ENCODE data around the gene ESD. TPM values are rescaled to one million over a fixed set of nuclear protein-coding genes. Genes with fewer than 3 reads are reported as not detected.
"Not testable (repeated sequence)": the region's sequence is repeated elsewhere in the genome, so short reads cannot be mapped to it uniquely, and the experiment has no call there.

The ESD gene, protein sequence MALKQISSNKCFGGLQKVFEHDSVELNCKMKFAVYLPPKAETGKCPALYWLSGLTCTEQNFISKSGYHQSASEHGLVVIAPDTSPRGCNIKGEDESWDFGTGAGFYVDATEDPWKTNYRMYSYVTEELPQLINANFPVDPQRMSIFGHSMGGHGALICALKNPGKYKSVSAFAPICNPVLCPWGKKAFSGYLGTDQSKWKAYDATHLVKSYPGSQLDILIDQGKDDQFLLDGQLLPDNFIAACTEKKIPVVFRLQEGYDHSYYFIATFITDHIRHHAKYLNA
- polyA plus RNA-seq (ENCODE audit: insufficient read length in 4 of 4), result 100 to 1,000 TPM; 242 to 270 (median 260) TPM

DNA sequence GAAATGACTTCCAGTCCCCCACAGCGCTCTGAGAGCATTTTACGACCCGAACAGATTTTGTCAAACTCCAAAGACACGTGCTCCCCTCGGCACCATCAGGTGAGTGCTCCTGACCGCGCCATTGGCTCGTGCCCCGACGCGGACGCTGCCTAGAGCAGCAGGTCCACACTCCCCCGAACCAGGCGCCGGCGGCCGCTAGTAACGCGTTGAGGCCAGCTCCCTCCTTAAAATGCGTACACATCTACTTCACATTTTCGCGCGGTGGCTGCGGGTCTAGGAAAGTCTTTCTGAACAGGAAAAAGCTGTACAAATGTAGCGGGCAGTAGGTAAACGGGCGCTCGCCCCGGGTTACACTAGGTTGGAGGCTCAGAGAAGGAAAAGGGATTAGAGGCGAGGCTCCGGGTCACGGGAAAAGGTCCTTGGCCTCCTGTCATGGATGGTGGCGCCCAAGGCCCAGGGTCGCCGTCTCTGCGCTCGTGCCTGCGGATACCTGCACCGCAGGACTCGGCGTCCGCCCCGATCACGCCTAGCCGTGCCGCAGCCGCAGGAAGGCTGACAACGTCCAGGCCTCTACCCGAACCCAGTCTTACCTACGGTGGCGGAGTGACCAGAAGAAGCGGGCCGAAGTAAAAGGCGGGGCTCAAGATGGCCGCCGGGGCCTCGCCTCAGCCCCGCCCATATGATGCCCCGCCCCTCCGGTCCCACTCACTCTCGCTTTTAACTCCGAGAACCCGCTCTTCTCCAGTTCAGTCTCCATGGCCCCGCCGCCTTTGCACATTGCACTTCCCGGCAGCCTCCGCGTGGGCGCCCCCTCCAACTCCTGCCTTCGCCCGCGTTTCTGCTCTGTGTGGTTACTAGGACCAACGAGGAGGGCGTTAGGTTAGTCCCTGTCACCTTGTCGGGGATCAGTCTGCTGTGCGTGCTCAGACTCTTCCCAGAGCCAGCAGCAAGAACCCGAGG is at the start of gene ESD:
TSS of gene ESD (minus strand) at position 647 of the 960 bp plus-strand sequence. CDS start 5,748 bp downstream, outside the sequence.
- DNase-seq (ENCODE audit: low read depth in 4 of 4, low spot score in 3 of 4), result peak; percentile 86 to 92 (median 90)

DNA sequence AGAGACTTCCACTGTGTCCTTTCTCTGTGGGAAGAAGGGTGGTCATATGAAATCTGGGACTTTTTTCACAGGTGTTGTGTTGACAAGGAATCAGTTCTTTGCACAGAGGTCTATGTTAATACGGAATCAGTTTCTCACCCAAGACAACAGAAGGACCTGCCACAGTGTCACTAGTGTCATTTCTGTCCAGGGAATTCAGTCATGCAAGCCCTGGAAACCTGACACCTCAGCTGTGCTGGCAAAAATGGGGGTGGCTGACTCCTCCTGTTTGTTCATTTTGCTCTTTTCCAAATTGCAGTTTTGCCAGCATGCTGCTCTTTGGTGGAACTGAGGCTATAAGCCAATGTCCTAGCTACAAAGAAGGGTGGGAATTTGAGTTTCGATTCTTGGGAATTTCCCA is 49.8 kb upstream of the ESD start:
- DNase-seq (ENCODE audit: low read depth in 4 of 4, low spot score in 3 of 4), result no peak

DNA sequence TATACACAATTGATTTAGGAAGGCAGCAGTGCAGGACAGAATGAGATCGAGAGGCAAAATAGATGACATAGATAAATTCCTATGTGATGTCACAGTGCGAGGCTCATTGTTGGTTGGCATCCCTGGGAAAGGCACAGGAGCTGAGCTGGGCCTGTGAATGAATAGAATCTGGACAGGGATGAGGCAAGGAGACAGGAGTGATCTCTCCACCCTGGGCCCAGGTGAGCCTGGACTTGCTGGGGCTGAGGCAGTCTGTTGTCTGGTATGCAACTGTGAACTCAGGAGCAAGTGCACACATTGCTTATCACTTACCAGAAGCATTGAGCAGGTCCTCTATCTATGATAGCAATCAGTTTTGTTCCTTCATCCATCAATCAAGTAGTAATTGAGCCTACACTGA is 48.2 kb upstream of the ESD start:
- no peak for DNase-seq (ENCODE audit: low read depth in 4 of 4, low spot score in 3 of 4)

DNA sequence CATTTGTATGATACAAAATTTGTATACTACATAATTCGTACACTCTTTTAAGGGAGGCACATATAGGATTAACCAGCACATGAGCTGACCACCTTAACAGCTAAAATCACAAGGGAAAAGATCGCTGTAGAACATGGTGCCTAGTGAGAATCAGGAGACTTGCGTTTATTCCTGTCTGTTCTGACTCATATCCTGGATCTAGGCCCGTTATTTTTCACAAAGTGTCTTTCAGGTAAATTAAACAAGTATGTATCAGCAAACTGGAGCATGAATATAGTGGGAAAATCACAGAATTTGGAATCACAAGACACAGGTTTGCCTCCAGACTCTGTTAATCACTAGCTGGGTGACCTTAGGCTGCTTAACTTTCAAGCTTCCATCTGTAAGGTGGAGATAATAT is 47.5 kb upstream of the ESD start:
- DNase-seq (ENCODE audit: low read depth in 4 of 4, low spot score in 3 of 4), result no peak

DNA sequence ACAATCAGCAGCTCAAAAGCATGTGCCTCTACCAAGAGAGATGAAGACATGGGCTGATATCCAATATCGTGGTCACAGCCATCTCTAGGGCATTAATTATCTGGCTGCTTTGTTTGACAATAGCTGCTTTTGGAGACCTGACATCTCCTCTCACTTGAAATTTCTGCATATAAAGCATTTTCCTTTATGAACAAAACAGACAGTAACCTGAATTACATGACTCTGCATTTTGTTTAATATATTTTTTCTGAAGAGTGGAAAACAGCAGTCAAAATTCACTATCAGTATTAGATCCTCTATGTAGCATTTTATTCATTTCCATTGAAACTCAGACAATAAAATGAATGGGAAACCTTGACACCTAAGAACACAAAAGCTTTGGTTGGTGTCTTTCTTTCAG is 42.4 kb upstream of the ESD start:
- DNase-seq (ENCODE audit: low read depth in 4 of 4, low spot score in 3 of 4), result no peak

DNA sequence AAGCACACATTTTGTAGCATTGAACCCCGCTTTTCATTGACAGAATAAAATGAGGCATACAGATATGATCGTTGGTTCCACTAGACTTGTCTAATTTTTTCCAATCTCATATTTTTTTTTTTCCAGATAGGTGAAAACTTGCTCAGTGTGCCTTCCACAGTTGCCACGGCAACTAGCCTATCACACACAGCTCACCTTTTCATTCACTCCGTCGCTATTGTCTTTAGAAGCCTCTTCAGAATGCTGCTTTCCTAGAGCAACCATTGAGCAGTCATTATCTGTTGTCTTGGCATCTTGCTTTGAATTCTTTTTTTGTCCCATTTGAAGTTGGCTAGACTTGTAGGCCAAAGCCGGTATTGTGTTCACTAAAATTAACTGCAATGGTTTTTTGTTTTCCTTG is 37.7 kb upstream of the ESD start:
- DNase-seq (ENCODE audit: low read depth in 4 of 4, low spot score in 3 of 4), result no peak

DNA sequence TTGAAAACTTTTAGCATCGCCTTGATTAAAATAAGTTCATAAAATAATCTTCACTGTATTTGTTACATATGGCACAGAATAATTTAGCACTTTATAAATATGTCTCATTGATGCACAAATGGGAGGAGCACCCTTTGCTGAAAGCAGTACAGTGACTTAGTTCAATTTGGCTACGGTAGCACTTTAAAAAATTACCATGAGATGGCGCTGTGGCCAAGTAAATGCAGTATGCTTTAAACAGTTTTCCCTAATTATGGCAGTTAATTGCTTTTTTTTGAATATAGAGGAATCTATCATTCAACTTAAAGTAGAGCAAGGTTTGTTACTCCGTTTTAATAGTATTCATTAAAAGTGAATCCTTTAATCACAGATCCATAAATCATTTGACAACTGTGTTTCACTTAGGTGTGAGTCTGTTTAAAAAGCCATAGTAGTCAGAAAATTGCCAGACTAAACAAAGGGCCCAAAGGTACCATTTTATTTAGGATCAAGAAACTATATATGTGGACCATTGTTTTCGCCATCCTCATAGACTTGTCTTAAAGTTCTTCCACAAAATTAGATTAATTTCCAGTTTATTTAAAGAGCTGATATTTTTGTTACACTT is 34.7 kb upstream of the ESD start:
- DNase-seq (ENCODE audit: low read depth in 4 of 4, low spot score in 3 of 4), result peak; percentile 27 to 50 (median 44)

DNA sequence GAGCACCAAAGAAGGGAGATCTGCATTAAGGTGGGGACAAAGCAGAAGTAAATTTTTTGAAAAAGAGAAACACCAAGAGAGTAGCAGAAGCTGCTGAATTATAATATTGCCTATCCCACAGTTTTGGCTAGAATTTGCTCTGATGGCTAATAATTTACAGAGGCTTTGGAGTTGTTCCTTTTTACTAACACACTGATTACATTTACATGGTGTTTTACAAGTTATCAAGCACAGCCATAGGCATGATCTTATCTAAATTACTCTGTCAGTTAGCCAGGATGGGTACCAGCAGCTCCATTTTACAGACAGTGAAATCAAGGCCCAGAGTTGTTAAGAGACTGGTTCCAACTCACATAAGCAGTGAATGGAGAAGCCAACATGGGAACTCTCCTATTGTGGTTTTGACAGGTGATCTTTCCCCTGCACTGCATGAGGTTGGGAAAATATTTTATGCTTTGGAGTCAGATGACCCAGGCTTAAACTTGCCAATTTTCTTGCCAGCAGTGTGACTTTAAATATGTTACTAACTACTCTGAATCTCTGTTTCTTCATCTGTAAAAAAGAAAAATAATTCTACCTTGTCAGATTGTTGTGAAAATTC is 33.5 kb upstream of the ESD start:
- DNase-seq (ENCODE audit: low read depth in 4 of 4, low spot score in 3 of 4), result no peak

DNA sequence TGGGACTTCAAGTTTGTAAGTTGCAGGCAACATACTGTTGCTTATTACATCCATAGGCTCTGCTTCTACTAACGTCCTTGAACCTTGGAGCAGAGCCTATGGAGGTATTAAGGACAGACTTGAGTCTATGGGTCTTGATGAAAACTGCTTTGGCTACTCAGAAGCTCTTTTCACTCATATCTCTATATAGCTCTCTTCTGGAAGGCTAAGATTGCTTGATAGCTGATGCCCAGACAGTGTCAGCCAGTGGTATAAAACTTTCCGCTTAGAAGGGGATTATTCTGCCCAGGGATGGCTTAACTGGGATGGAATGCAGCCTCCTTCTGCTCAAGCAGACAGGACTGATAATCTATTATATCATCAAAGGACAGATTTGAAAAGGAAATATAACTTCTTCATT is 25.6 kb upstream of the ESD start:
- no peak for DNase-seq (ENCODE audit: low read depth in 4 of 4, low spot score in 3 of 4)

DNA sequence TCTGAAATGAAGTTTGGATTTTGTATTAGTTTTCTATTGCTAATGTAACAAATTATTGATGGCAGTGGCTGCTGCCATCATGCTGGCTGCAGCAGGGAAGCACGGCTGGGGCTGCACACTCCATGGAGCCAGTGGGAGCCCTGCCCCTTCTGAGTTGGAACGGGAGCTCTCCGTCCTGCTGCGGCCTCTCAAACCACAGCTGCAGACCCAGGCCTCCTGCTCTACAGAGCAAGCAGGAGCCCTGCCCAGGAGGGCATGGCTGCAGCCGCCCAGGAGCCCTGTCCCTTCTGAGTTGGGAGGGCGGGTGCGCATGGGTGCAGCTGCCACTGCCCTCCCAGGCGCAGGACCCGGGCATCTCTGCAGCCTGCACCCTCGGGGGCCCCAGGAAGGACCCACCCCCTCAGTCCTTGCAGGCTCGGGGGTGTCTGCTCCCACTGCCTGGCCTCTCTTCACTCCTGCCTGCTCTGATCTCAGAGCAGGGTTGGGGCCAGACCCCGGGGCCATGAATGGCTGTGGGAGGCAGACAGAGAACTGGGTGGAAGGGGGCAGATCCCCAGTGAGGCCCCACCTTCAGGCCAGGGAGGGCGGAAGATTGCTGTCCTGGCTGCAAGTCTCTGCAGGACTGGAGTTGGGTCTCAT is 21.0 kb upstream of the ESD start:
- no peak for DNase-seq (ENCODE audit: low read depth in 4 of 4, low spot score in 3 of 4)

DNA sequence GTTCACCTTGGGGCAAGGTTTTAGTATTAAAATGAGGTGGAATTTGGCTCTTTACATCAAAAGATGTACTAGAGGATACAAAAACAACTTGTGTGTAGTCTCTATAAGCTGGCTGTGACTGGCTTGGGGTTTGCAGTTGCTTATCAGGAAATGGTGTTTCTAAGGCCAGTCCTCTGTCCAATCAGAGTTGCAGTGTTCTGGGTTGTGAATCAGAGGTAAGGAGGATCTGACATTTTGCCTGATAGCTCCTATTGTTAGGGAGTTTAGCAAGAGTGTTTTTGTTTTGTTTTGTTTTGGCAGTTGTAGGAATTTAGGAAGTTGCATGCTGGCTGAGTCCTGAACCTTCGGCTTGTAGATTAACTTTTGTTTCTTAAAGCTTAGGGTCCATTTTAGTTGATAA is 20.1 kb upstream of the ESD start:
- DNase-seq (ENCODE audit: low read depth in 4 of 4, low spot score in 3 of 4), result no peak

DNA sequence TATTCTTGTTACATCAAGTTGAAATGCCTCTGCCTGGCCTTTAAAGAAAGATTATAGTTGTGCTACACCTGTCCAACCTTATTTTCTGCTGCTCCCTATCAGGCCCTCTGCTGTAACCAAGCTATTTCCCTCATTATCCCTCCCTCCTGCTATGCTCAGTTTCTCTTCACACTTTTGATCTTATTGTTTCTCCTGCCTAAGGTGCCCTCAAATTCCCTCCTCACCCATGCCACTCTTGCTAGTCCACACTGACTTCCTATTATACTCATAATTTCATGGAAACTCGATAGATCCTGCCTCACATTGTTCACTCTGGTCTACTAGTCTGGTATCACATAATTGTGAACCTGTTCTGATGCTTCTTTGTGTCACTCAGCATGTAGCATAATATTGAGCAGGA is 19.4 kb upstream of the ESD start:
- DNase-seq (ENCODE audit: low read depth in 4 of 4, low spot score in 3 of 4), result no peak

DNA sequence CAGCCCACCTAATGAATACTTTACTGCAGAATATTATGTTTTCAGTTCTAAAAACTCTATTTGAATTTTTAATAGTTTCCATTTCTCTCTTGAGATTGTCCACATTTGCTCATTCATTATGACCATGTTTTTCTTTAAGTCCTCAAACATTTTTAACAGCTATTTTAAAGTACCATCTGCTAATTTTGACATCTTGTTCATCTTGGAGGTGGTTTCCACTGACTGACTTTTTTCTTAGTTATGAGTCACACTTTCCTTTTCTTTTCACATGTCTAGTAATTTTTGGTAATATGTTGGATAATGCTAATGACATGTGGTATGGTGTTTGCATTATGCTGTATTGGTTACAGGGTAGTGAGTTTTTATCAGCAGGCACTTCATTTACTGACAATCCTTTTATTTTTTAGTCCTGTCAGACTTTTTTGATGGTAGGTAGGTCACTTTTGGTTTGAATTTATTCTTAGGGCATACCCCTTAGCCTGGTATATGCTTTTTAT is 15.4 kb upstream of the ESD start:
- no peak for DNase-seq (ENCODE audit: low read depth in 4 of 4, low spot score in 3 of 4)

DNA sequence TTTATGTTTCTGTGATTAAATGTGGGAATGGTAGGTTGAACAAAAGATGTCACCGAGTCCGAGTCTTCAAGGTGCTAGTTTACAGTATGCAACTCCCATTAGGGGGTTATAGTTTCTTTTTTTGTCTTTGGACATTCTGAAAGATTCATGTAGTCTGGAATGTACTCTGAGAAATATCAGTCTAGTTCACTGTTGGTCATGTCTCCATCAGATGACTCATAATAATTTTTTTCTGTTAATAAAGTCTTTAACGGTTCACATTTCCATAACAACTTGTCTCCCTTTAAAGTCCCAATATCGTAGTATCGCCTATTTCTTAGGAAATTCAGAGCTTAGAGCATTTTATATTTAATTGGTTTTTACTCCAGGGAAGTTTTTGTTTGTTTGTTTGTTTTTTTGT is 13.5 kb upstream of the ESD start:
- DNase-seq (ENCODE audit: low read depth in 4 of 4, low spot score in 3 of 4), result no peak

DNA sequence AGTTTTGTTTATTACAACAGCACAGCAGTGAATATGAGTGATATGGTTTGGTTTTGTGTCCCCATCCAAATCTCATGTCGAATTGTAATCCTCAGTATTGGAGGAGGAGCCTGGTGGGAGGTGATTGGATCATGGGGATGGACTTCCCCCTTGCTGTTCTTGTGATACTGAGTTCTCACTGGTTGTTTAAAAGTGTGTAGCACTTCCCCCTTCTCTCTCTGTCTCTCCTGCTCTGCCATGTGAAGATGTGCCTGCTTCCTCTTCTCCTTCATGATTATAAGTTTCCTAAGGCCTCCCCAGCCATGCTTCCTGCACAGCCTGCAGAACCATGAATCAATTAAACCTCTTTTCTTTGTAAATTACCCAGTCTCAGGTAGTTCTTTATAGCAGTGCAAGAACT is 8.0 kb upstream of the ESD start:
- not testable (repeated sequence) for DNase-seq (ENCODE audit: low read depth in 4 of 4, low spot score in 3 of 4)

DNA sequence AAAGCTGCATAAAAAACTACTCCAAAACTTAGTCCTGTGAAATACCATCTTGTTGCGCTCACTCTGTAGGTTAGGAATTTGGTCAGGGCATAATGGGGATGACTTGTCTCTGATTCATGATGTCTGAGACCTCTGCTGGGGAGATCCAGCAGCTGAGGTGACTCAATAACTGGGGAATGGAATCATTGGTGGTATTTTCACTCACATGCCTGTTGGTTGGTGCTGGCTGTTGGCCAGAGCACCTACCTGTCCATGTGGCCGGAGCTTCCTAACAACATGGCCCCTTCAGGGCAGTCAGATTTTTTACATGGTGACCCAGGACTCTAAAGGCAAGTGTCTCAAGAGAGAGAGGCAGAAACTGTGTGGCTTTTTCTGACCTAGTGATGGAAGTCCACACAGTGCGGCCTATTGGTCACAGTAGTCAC is 7.4 kb upstream of the ESD start:
- no peak for DNase-seq (ENCODE audit: low read depth in 4 of 4, low spot score in 3 of 4)

DNA sequence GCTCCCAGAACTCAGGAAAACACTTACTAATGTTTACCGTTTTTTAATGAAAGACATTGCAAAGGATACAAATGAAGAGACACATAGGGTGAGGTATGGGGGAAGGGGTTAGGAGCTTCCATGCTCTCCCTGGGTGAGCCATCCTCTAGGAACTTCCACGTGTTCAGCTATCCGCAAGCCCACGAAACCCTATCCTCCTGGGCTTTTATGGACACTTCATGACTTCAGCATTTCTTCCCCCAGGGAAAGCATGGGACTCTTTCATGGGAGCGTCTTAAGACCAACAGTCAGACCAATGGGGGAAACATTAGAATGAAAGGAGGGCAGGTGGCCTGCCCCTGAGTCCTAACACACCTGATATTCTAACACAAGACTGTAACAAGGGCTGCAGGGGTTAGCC is 6.6 kb upstream of the ESD start:
- DNase-seq (ENCODE audit: low read depth in 4 of 4, low spot score in 3 of 4), result no peak

DNA sequence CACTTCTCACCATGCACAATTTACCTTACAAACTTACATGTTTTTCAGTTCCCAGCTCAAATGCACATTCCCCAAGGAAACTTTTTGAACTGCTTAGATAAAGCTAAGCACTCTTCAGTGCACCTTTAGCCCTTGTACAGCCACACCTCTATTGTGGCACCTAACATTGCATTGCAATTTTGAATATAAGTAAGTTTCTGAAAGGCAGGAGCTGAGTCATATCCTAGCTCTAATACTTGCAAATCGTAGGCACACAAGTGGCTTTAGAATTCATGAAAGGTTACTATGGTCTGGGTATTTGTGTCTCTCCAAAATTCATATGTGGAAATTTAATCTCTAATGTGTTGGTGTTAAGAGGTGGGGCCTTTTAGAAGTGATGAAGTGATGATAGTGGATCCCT is 4.9 kb upstream of the ESD start:
- DNase-seq (ENCODE audit: low read depth in 4 of 4, low spot score in 3 of 4), result no peak

DNA sequence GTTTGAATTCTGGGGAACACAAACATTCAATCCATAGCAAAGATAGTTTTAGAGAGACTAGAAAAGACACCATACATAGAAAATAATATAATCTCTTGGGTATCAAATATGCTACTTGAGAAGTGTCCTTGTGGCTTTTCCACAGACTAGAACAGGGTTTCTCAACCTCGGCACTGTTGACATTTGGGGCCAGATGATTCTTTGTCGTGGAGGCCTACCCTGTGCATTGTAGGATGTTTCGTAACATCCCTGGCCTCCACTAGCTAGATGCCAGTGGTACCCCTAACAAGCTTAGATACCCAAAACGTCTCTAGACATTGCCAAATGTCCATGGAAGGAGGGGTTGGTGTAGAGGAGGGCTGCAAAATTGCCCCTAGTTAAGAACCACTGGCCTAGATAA is 2.2 kb upstream of the ESD start:
- DNase-seq (ENCODE audit: low read depth in 4 of 4, low spot score in 3 of 4), result no peak

DNA sequence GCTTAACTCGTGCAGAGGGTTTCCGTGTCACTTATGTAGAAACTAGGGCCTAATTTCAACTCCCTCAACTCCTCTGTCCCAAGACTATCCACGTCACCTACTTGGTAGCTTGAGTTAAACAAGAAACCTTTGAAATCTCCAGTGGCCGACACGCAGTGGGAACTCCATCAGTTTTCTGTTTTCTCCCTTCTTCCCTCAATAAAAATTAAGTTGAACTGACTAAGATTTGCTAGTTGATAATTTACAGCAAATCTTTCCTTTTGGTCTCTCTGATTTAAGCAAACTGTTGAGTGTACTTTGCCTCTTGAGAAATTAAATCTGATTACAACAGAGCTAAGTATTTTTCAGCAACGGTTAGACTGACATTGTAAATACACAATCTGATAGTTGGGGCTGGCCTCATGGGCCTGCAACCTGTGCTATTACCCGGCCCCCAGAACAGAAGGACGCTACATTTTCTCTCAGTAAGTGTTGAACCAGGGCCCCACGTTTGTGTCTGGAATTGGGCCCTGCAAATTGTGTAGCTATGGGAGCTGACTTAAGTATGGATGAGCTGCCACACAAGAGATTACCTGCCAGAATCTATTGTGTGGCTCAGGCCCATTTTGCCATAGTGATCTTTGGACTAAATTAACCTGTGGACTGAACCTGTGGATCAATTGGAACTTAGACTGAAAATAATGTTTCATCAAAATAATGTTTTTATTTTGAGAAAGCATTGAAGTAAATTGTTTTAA is 708 bp upstream of the ESD start:
- peak in 1 of 4 donors; percentile 11 for DNase-seq (ENCODE audit: low read depth in 4 of 4, low spot score in 3 of 4)

All from right renal pelvis (tissue), 4 donors.